Measurements from ENCODE around the gene DYSF. TPM values are rescaled to one million over a fixed set of nuclear protein-coding genes. Genes with fewer than 3 reads are reported as not detected.
"Not testable (repeated sequence)": the region's sequence is repeated elsewhere in the genome, so short reads cannot be mapped to it uniquely, and the experiment has no call there.

The DYSF gene
- total and polyA plus RNA-seq, 2 donors (not counting 3 experiments of a cell fraction or from before 2014, with no cell fraction given), result 50.9 to 152 TPM

DNA sequence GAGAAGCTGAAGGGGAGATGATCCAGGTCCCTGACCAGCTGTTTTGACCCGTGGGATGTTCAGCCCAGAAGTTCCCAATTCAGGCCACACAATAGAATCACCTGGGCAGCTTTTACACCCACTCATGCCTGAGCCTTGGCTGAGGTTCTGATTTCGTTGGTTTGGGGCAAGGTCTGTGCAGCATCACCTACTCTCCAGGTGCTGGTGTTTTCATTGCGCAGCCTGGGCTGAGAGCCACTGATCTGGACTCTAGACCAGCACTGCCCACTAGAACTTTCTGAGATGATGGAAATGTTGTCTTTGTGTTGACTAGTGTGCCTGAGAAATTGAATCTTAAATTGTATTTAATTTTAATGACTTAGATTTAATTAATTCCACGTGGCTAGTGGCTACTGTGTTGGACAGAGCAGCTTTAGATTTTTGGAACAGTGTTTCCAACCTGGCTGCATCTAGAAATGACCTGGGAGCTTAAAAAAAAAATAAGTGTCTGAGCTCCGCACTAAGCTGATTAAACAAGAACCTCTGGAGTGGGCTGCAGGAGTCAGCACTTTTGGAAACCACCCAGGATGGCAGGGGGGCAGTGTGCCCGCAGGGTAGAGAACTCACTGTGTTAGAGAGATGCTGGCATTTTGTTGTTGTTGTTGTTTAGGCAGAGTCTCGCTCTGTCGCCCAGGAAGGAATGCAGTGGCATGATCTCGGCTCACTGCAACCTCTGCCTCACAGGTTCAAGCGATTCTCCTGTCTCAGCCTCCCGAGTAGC lies 33.7 kb downstream of the DYSF start:
- Histone ChIP-seq H3K4me2 (ENCODE audit: insufficient read depth, low read length) (no peak overlapping the region), H3K9me1 (replicated peaks; ENCODE audit: control insufficient read depth, extremely low read depth, insufficient read depth, low read length) (no peaks in the 10 kb centered on the region), H2AFZ (ENCODE audit: low read depth, low read length) (no peak overlapping the region), H3K9me3 (replicated peaks; ENCODE audit: control insufficient read depth, insufficient read depth, low read length) (no peaks in the 10 kb centered on the region), H3K36me3 (ENCODE audit: control insufficient read depth in 2 of 2, extremely low read depth in 1 of 2, insufficient read depth in 2 of 2, low read length in 2 of 2) (peaks cover 4 to 9% of the 10 kb centered on the region in 2 experiments), H4K20me1 (replicated peaks; ENCODE audit: control insufficient read depth, extremely low read depth, insufficient read depth, low read length) (no peaks in the 10 kb centered on the region), H3K4me3 (replicated peaks in 1 of 3; ENCODE audit: insufficient read depth in 1 of 3, low read depth in 1 of 3, low read length in 3 of 3) (no peak overlapping the region), H3K9ac (replicated peaks; ENCODE audit: extremely low read depth, insufficient read depth, low read length) (no peak overlapping the region), H3K4me1 (ENCODE audit: control insufficient read depth, extremely low read depth, insufficient read depth, low read length) (peaks cover 13% of the 10 kb centered on the region), H3K27me3 (ENCODE audit: control insufficient read depth in 2 of 2, insufficient read depth in 2 of 2, low read length in 2 of 2) (no peaks in the 10 kb centered on the region), H3K79me2 (ENCODE audit: control insufficient read depth, insufficient read depth, low read length) (no peaks in the 10 kb centered on the region), H3K27ac (ENCODE audit: insufficient read depth, low read depth, low read length) (no peak overlapping the region)
- no TSS peak for BruUV-seq (replicated peaks)
- DNase-seq (ENCODE audit: low read depth, low spot score) (no peak), FAIRE-seq (no peak)
- TF ChIP-seq MAX (IDR thresholded peaks at IDR 0.05; ENCODE audit: insufficient read depth, insufficient read length) (no peak), MYC (IDR thresholded peaks at IDR 0.05; ENCODE audit: low read depth, low read length) (no peak)
- ChIA-PET CTCF (interaction anchor here (0.7 to 1.6 kb wide), 5 partner anchors 18 to 188 kb away, joined by 3 to 8 read pairs (median 4); no protein-coding TSS in a partner anchor), POLR2A (interaction anchor here (0.6 kb wide), 1 partner anchor 1636 kb away, joined by 3 read pairs; no protein-coding TSS in a partner anchor)
- dilution Hi-C loops (cut with MboI; ENCODE audit: extremely low pct_ligation_motif_present, low sequenced_read_pairs) (no loop called here), intact Hi-C loops (cut with micrococcal nuclease) (no loop called here)

DNA sequence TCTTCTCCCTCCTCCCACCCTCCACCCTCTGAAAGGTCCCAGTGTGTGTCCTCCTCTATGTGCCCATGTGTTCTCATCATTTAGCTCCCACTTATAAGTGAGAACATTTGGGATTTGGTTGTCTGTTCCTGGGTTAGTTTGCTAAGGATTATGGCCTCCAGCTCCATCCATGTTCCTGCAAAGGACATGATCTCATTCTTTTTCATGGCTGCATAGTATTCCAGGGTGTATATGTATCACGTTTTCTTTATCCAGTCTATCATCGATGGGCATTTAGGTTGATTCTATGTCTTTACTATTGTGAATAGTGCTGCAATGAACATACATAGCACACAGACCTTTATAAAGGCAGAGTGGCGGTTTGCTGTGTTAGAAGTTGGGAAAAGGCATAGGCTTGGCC lies 38.2 kb downstream of the DYSF start:
- FAIRE-seq; H3K27me3 ChIP-seq (ENCODE audit: control insufficient read depth in 2 of 2, insufficient read depth in 2 of 2, low read length in 2 of 2); H3K9me1 ChIP-seq (replicated peaks; ENCODE audit: control insufficient read depth, extremely low read depth, insufficient read depth, low read length); DNase-seq (ENCODE audit: low read depth, low spot score); dilution Hi-C loops (cut with MboI; ENCODE audit: extremely low pct_ligation_motif_present, low sequenced_read_pairs); H3K79me2 ChIP-seq (ENCODE audit: control insufficient read depth, insufficient read depth, low read length); H3K9me3 ChIP-seq (replicated peaks; ENCODE audit: control insufficient read depth, insufficient read depth, low read length); H4K20me1 ChIP-seq (replicated peaks; ENCODE audit: control insufficient read depth, extremely low read depth, insufficient read depth, low read length); BruUV-seq (replicated peaks); intact Hi-C loops (cut with micrococcal nuclease); H3K4me3 ChIP-seq (replicated peaks in 1 of 3; ENCODE audit: insufficient read depth in 1 of 3, low read depth in 1 of 3, low read length in 3 of 3); H2AFZ ChIP-seq (ENCODE audit: low read depth, low read length); H3K36me3 ChIP-seq (ENCODE audit: control insufficient read depth in 2 of 2, extremely low read depth in 1 of 2, insufficient read depth in 2 of 2, low read length in 2 of 2): not testable (repeated sequence)
- H3K27ac ChIP-seq (ENCODE audit: insufficient read depth, low read depth, low read length), result peak overlapping the region; percentile 96
- peak overlapping the region; percentile 47 for H3K4me2 ChIP-seq (ENCODE audit: insufficient read depth, low read length)
- CTCF ChIA-PET, result interaction anchor here (1.4 to 2.0 kb wide), 4 partner anchors 19 to 192 kb away, joined by 3 to 17 read pairs (median 5); no protein-coding TSS in a partner anchor
- peaks cover 41% of the 10 kb centered on the region for H3K4me1 ChIP-seq (ENCODE audit: control insufficient read depth, extremely low read depth, insufficient read depth, low read length)
- POLR2A ChIA-PET, result interaction anchor here (0.6 to 1.0 kb wide), 2 partner anchors 24 to 38 kb away, joined by 3 to 6 read pairs; partner anchors contain the start of gene DYSF
- H3K9ac ChIP-seq (replicated peaks; ENCODE audit: extremely low read depth, insufficient read depth, low read length), result peak overlapping the region; percentile 80

Measured in endothelial cell of umbilical vein (primary cell).